AG09319 (cell line): ENCODE measurements around the gene TTC17.
A peak's percentile ranks its signal among the peaks of the same experiment; 100 is the strongest.

Experiments
- DNase-seq: peaks from one replicate; pipeline ENCODE4 v3.0.0-alpha.2; 2010; ENCODE audit warnings: low read depth; ENCODE audit errors: extremely low read depth
- CTCF ChIP-seq: IDR thresholded peaks from 2 replicates; pipeline ENCODE4 v1.5.1; 2011; ENCODE audit warnings: low read depth, mild to moderate bottlenecking, inconsistent platforms, low read length, moderate library complexity

TTC17 gene

GRCh38 chr11:43403357-43404231 lies 44.9 kb downstream of the TTC17 start:
- DNase-seq = no peak
- TF ChIP-seq CTCF = no peak

- TF ChIP-seq CTCF = no peak
- no peak for DNase-seq
Measured at GRCh38 chr11:43404406-43404805, 45.7 kb downstream of the TTC17 start.

GRCh38 chr11:43404836-43405479 lies 46.2 kb downstream of the TTC17 start:
- no peak for TF ChIP-seq CTCF

GRCh38 chr11:43408277-43408676 lies 49.6 kb downstream of the TTC17 start:
- DNase-seq = no peak
- no peak for TF ChIP-seq CTCF

More at GRCh38 chr11:43404836-43405479, 46.2 kb downstream of the TTC17 start:
- no peak for DNase-seq

GRCh38 chr11:43410394-43410793 lies 51.7 kb downstream of the TTC17 start:
- DNase-seq = no peak
- no peak for TF ChIP-seq CTCF

- TF ChIP-seq CTCF = no peak
- no peak for DNase-seq
Measured at GRCh38 chr11:43418197-43418596, 59.5 kb downstream of the TTC17 start.

GRCh38 chr11:43419460-43419859 lies 60.7 kb downstream of the TTC17 start:
- TF ChIP-seq CTCF = peak; percentile 66
- DNase-seq = no peak
